ENCODE measurements around the gene LYPD3.

Gene LYPD3

GRCh38 chr19:43447655-43448054 lies 17.8 kb downstream of the LYPD3 start:
- Histone ChIP-seq H3K4me1 (ENCODE audit: insufficient read depth, low read length, severe bottlenecking) (no peaks in the 10 kb centered on the region), H4K20me1 (ENCODE audit: insufficient read depth, low read length) (no peaks in the 10 kb centered on the region), H3K9me3 (ENCODE audit: low read length) (no peaks in the 10 kb centered on the region), H3K27me3 (ENCODE audit: insufficient read depth, low read length) (no peaks in the 10 kb centered on the region), H3F3A (ENCODE audit: insufficient read depth, low read length) (no peaks in the 10 kb centered on the region), H3K4me2 (ENCODE audit: low read length) (no peak overlapping the region), H3K9me2 (ENCODE audit: low read depth, low read length) (no peaks in the 10 kb centered on the region), H3K79me2 (ENCODE audit: insufficient read depth, low read length) (no peaks in the 10 kb centered on the region), H3K9ac (ENCODE audit: low read length) (no peak overlapping the region), H2AFZ (ENCODE audit: low read length) (no peak overlapping the region), H3K36me3 (ENCODE audit: insufficient read depth, low read length) (no peaks in the 10 kb centered on the region), H3K4me3 (ENCODE audit: low read depth, low read length, poor library complexity, severe bottlenecking) (no peak overlapping the region), H3K27ac (ENCODE audit: low read depth, low read length, poor library complexity, severe bottlenecking) (no peak overlapping the region)
- TF ChIP-seq CTCF (IDR thresholded peaks at IDR 0.05; ENCODE audit: low read length) (no peak), EZH2 (IDR thresholded peaks at IDR 0.05; ENCODE audit: borderline replicate concordance, low read length) (no peak)

GRCh38 chr19:43446746-43447489 lies 18.5 kb downstream of the LYPD3 start:
- TF ChIP-seq EZH2 (IDR thresholded peaks at IDR 0.05; ENCODE audit: borderline replicate concordance, low read length) = no peak
- peak; percentile 91 for TF ChIP-seq CTCF (IDR thresholded peaks at IDR 0.05; ENCODE audit: low read length)
- H3K4me2 ChIP-seq (ENCODE audit: low read length) = no peak overlapping the region

GRCh38 chr19:43445426-43445825 lies 20.0 kb downstream of the LYPD3 start:
- no peak overlapping the region for H3K27ac ChIP-seq (ENCODE audit: low read depth, low read length, poor library complexity, severe bottlenecking)
- H3K27me3 ChIP-seq (ENCODE audit: insufficient read depth, low read length) = no peaks in the 10 kb centered on the region
- no peaks in the 10 kb centered on the region for H3K9me2 ChIP-seq (ENCODE audit: low read depth, low read length)
- no peaks in the 10 kb centered on the region for H3K9me3 ChIP-seq (ENCODE audit: low read length)
- no peak overlapping the region for H3K4me2 ChIP-seq (ENCODE audit: low read length)
- no peaks in the 10 kb centered on the region for H3F3A ChIP-seq (ENCODE audit: insufficient read depth, low read length)
- no peak overlapping the region for H3K4me3 ChIP-seq (ENCODE audit: low read depth, low read length, poor library complexity, severe bottlenecking)
- no peak overlapping the region for H3K9ac ChIP-seq (ENCODE audit: low read length)
- no peaks in the 10 kb centered on the region for H3K4me1 ChIP-seq (ENCODE audit: insufficient read depth, low read length, severe bottlenecking)
- TF ChIP-seq CTCF (IDR thresholded peaks at IDR 0.05; ENCODE audit: low read length) (no peak), EZH2 (IDR thresholded peaks at IDR 0.05; ENCODE audit: borderline replicate concordance, low read length) (no peak)
- no peak overlapping the region for H2AFZ ChIP-seq (ENCODE audit: low read length)
- H3K36me3 ChIP-seq (ENCODE audit: insufficient read depth, low read length) = no peaks in the 10 kb centered on the region
- no peaks in the 10 kb centered on the region for H4K20me1 ChIP-seq (ENCODE audit: insufficient read depth, low read length)
- no peaks in the 10 kb centered on the region for H3K79me2 ChIP-seq (ENCODE audit: insufficient read depth, low read length)

More at GRCh38 chr19:43446746-43447489, 18.5 kb downstream of the LYPD3 start:
- no peaks in the 10 kb centered on the region for H4K20me1 ChIP-seq (ENCODE audit: insufficient read depth, low read length)
- H3K79me2 ChIP-seq (ENCODE audit: insufficient read depth, low read length) = no peaks in the 10 kb centered on the region
- H3K36me3 ChIP-seq (ENCODE audit: insufficient read depth, low read length) = no peaks in the 10 kb centered on the region
- no peaks in the 10 kb centered on the region for H3K9me2 ChIP-seq (ENCODE audit: low read depth, low read length)
- H3K27me3 ChIP-seq (ENCODE audit: insufficient read depth, low read length) = no peaks in the 10 kb centered on the region
- no peak overlapping the region for H2AFZ ChIP-seq (ENCODE audit: low read length)
- no peaks in the 10 kb centered on the region for H3K9me3 ChIP-seq (ENCODE audit: low read length)
- H3F3A ChIP-seq (ENCODE audit: insufficient read depth, low read length) = no peaks in the 10 kb centered on the region
- H3K27ac ChIP-seq (ENCODE audit: low read depth, low read length, poor library complexity, severe bottlenecking) = no peak overlapping the region
- H3K4me1 ChIP-seq (ENCODE audit: insufficient read depth, low read length, severe bottlenecking) = no peaks in the 10 kb centered on the region
- H3K9ac ChIP-seq (ENCODE audit: low read length) = no peak overlapping the region
- no peak overlapping the region for H3K4me3 ChIP-seq (ENCODE audit: low read depth, low read length, poor library complexity, severe bottlenecking)

All from OCI-LY1 (cell line).